DND-41 (cell line): ENCODE measurements around the gene HDDC3.

Experiments
- ATAC-seq: fragments of 200-7000 bp; cut with Tn5 transposase; 3 replicates; pipeline ENCODE4 v1.9.1; 2021; ENCODE audit warnings: low read depth; ENCODE audit not compliant: insufficient read depth
- DNase-seq: peaks from one replicate; pipeline ENCODE4 v3.0.0-alpha.2; 2020
- H2AFZ ChIP-seq: 2 replicates; pipeline ENCODE4 v1.6.0; 2012; ENCODE audit warnings: low read depth, low read length
- H3K27ac ChIP-seq: 2 replicates; pipeline ENCODE4 v1.5.1; 2012; ENCODE audit warnings: low read length, inconsistent platforms
- H3K27me3 ChIP-seq: fragments of 200-600 bp; sonication (generic); 2 replicates; pipeline ENCODE4 v1.6.0; 2012; ENCODE audit warnings: low read length, mild to moderate bottlenecking, inconsistent platforms; ENCODE audit not compliant: insufficient read depth, poor library complexity
- H3K36me3 ChIP-seq: 2 replicates; pipeline ENCODE4 v1.5.1; 2012; ENCODE audit warnings: low read length, inconsistent platforms; ENCODE audit not compliant: insufficient read depth
- H3K4me1 ChIP-seq: 2 replicates; pipeline ENCODE4 v1.5.1; 2012; ENCODE audit warnings: mild to moderate bottlenecking, low read length; ENCODE audit not compliant: insufficient read depth
- H3K4me2 ChIP-seq: 2 replicates; pipeline ENCODE4 v1.6.0; 2012; ENCODE audit warnings: mild to moderate bottlenecking, moderate library complexity, low read length, inconsistent platforms; ENCODE audit not compliant: insufficient read depth
- H3K4me3 ChIP-seq, 2 experiments: fragments of 200-600 bp in 1 of 2; shearing (Covaris generic) in 1 of 2; 2 replicates each; pipeline ENCODE4 v1.5.1; 2012 to 2016; ENCODE audit warnings: inconsistent platforms in 2 of 2, low read length in 2 of 2, mild to moderate bottlenecking in 2 of 2, low read depth in 1 of 2, moderate library complexity in 1 of 2
- H3K79me2 ChIP-seq: 2 replicates; pipeline ENCODE4 v1.6.0; 2012; ENCODE audit warnings: low read length, inconsistent platforms; ENCODE audit not compliant: insufficient read depth
- H3K9ac ChIP-seq: 2 replicates; pipeline ENCODE4 v1.6.0; 2012; ENCODE audit warnings: low read depth, mild to moderate bottlenecking, inconsistent platforms, low read length, moderate library complexity
- H3K9me3 ChIP-seq: 2 replicates; pipeline ENCODE4 v1.5.1; 2012; ENCODE audit warnings: low read length, moderate library complexity, mild to moderate bottlenecking, inconsistent platforms; ENCODE audit not compliant: insufficient read depth, severe bottlenecking
- H4K20me1 ChIP-seq: 2 replicates; pipeline ENCODE4 v1.6.0; 2012; ENCODE audit warnings: low read length; ENCODE audit not compliant: insufficient read depth
- CTCF ChIP-seq: IDR thresholded peaks from 2 replicates; pipeline ENCODE4 v1.5.1; 2012; ENCODE audit warnings: borderline replicate concordance, low read length, moderate library complexity, mild to moderate bottlenecking; ENCODE audit not compliant: poor library complexity, severe bottlenecking; ENCODE audit errors: extremely low read depth
- EZH2 ChIP-seq: IDR thresholded peaks from 3 replicates; pipeline ENCODE4 v1.6.1; 2012; ENCODE audit warnings: borderline replicate concordance, low read depth, mild to moderate bottlenecking, moderate library complexity, low read length, inconsistent platforms; ENCODE audit not compliant: severe bottlenecking

The HDDC3 gene

GRCh38 chr15:90946538-90946937 lies 14.2 kb upstream of the HDDC3 start:
- no peak for ATAC-seq
- H3K79me2 ChIP-seq: no peaks in the 10 kb centered on the region
- no peak overlapping the region for H3K27ac ChIP-seq
- no peaks in the 10 kb centered on the region for H3K27me3 ChIP-seq
- H3K9ac ChIP-seq: no peak overlapping the region
- no peaks in the 10 kb centered on the region for H3K4me1 ChIP-seq
- DNase-seq: no peak
- no peak overlapping the region for H3K4me3 ChIP-seq
- H3K9me3 ChIP-seq: no peaks in the 10 kb centered on the region
- no peak overlapping the region for H2AFZ ChIP-seq
- no peak overlapping the region for H3K4me2 ChIP-seq
- no peaks in the 10 kb centered on the region for H4K20me1 ChIP-seq
- TF ChIP-seq EZH2 (no peak), CTCF (no peak)
- peaks cover 83% of the 10 kb centered on the region for H3K36me3 ChIP-seq

- Histone ChIP-seq H3K4me3 (no peak overlapping the region), H3K9me3 (no peaks in the 10 kb centered on the region), H3K4me2 (no peak overlapping the region), H3K9ac (no peak overlapping the region), H3K4me1 (no peaks in the 10 kb centered on the region), H3K27me3 (no peaks in the 10 kb centered on the region), H3K79me2 (no peaks in the 10 kb centered on the region), H3K27ac (no peak overlapping the region), H4K20me1 (no peaks in the 10 kb centered on the region), H3K36me3 (peaks cover 79% of the 10 kb centered on the region), H2AFZ (no peak overlapping the region)
- DNase-seq: no peak
- no peak for TF ChIP-seq CTCF
- TF ChIP-seq EZH2: no peak
- no peak for ATAC-seq
These were observed 12.7 kb upstream of the HDDC3 start for GRCh38 chr15:90945091-90945490.

GRCh38 chr15:90942354-90943120 lies 10.2 kb upstream of the HDDC3 start:
- ATAC-seq (no peak), DNase-seq (no peak)
- Histone ChIP-seq H3K27ac (no peak overlapping the region), H3K4me2 (no peak overlapping the region), H3K27me3 (no peaks in the 10 kb centered on the region), H3K9ac (no peak overlapping the region), H3K36me3 (peaks cover 76% of the 10 kb centered on the region), H4K20me1 (no peaks in the 10 kb centered on the region), H2AFZ (no peak overlapping the region), H3K79me2 (no peaks in the 10 kb centered on the region), H3K4me1 (no peaks in the 10 kb centered on the region), H3K4me3 (no peak overlapping the region), H3K9me3 (no peaks in the 10 kb centered on the region)
- TF ChIP-seq CTCF (no peak), EZH2 (no peak)
